GM12878 (cell line): ENCODE results near the gene FBXO8. TPM values are rescaled to one million over a fixed set of nuclear protein-coding genes. Genes with fewer than 3 reads are reported as not detected.

Experiments
- ATAC-seq: fragments of 200-7000 bp; cut with Tn5 transposase; 3 replicates; pipeline ENCODE4 v1.9.1; 2020; ENCODE audit warnings: mild to moderate bottlenecking, moderate library complexity
- BruUV-seq: library from RNA; stranded (reverse); fragments of 400-500 nt; replicated peaks from 2 replicates; lab custom pipeline; 2021; lab: Mats Ljungman, UMichigan
- CTCF ChIA-PET: fragments of 300-600 bp; sonication (Branson Sonifier 250); formaldehyde crosslinking; extraction: SDS; loops from one replicate; lab custom pipeline; 2021; ENCODE audit warnings: inconsistent platforms; lab: Yijun Ruan, JAX
- POLR2A ChIA-PET: fragments of 350-600 bp; formaldehyde crosslinking; extraction: SDS; loops from one replicate; lab custom pipeline; 2021; ENCODE audit warnings: inconsistent platforms; lab: Charles Lee
- RAD21 ChIA-PET: fragments of 300-600 bp; sonication (Branson Sonifier 250); formaldehyde crosslinking; loops from one replicate; lab custom pipeline; 2023; ENCODE audit warnings: antibody characterized with exemption; ENCODE audit not compliant: unreplicated experiment; lab: Charles Lee
- SMC1A ChIA-PET: fragments of 300-600 bp; sonication (Branson Sonifier 250); formaldehyde crosslinking; loops from one replicate; lab custom pipeline; 2023; ENCODE audit not compliant: unreplicated experiment, uncharacterized antibody; lab: Charles Lee
- DNase-seq: peaks from one replicate; pipeline ENCODE4 v3.0.0-alpha.2; 2011; ENCODE audit warnings: low read depth, low spot score
- FAIRE-seq: peaks from 3 replicates; lab custom pipeline; 2011; peaks lifted over from hg19 to GRCh38; lab: Jason Lieb, UNC
- H2AFZ ChIP-seq: 2 replicates; pipeline ENCODE4 v1.6.0; 2011; ENCODE audit warnings: low read depth, low read length, control low read depth; ENCODE audit not compliant: control insufficient read depth
- H3K27ac ChIP-seq: 2 replicates; pipeline ENCODE4 v1.5.1; 2011; ENCODE audit warnings: control low read depth; ENCODE audit not compliant: control insufficient read depth, insufficient read depth
- H3K27me3 ChIP-seq, 2 experiments: replicated peaks in 1 of 2; 2 replicates each; pipeline versions ENCODE4 v1.6.0 to v1.6.1; 2011; ENCODE audit warnings: low read length in 1 of 2; ENCODE audit not compliant: control insufficient read depth in 2 of 2, insufficient read depth in 2 of 2
- H3K36me3 ChIP-seq, 2 experiments: 2 replicates each; pipeline ENCODE4 v1.5.1; 2011; ENCODE audit warnings: low read length in 1 of 2; ENCODE audit not compliant: control insufficient read depth in 2 of 2, insufficient read depth in 2 of 2
- H3K4me1 ChIP-seq: 2 replicates; pipeline ENCODE4 v1.6.1; 2011; ENCODE audit warnings: mild to moderate bottlenecking, low read length, moderate library complexity, mixed read lengths; ENCODE audit not compliant: control insufficient read depth, insufficient read depth
- H3K4me2 ChIP-seq: 2 replicates; pipeline ENCODE4 v1.6.0; 2011; ENCODE audit warnings: control low read depth; ENCODE audit not compliant: control insufficient read depth, insufficient read depth
- H3K4me3 ChIP-seq: fragments of 200-600 bp; sonication (generic); 2 replicates; pipeline ENCODE4 v1.5.1; 2016
- H3K79me2 ChIP-seq: 2 replicates; pipeline ENCODE4 v1.6.0; 2011; ENCODE audit warnings: low read length; ENCODE audit not compliant: control insufficient read depth, insufficient read depth
- H3K9ac ChIP-seq: 2 replicates; pipeline ENCODE4 v1.8.0; 2011; ENCODE audit warnings: low read length, control low read depth, mixed read lengths; ENCODE audit not compliant: control insufficient read depth, insufficient read depth
- H3K9me3 ChIP-seq: replicated peaks from 3 replicates; pipeline ENCODE4 v1.5.1; 2011; ENCODE audit warnings: mild to moderate bottlenecking, low read length; ENCODE audit not compliant: control insufficient read depth, insufficient read depth
- H4K20me1 ChIP-seq: 2 replicates; pipeline ENCODE4 v1.6.0; 2011; ENCODE audit not compliant: control insufficient read depth, insufficient read depth
- E2F8 ChIP-seq: fragments of 450-650 bp; IDR thresholded peaks from 2 replicates; pipeline ENCODE4 v1.6.1; 2018; ENCODE audit warnings: mild to moderate bottlenecking, low read depth, moderate library complexity; ENCODE audit not compliant: partially characterized antibody
- NFIC ChIP-seq: IDR thresholded peaks from 2 replicates; pipeline ENCODE4 v1.6.1; 2012; ENCODE audit warnings: low read depth, mild to moderate bottlenecking, inconsistent platforms, low read length, moderate library complexity
- RFX5 ChIP-seq: IDR thresholded peaks from 2 replicates; pipeline ENCODE4 v1.6.1; 2011; ENCODE audit warnings: low read depth, low read length, improper control_type of control experiment
- SIX5 ChIP-seq: IDR thresholded peaks from 2 replicates; pipeline ENCODE4 v1.6.1; 2011; ENCODE audit warnings: mild to moderate bottlenecking, low read depth, low read length, moderate library complexity; ENCODE audit not compliant: severe bottlenecking
- SPI1 ChIP-seq: IDR thresholded peaks from 2 replicates; pipeline ENCODE4 v1.6.1; 2011; ENCODE audit warnings: low read depth, mild to moderate bottlenecking, low read length, moderate library complexity, borderline replicate concordance; ENCODE audit not compliant: insufficient read depth
- SUZ12 ChIP-seq: fragments of 200-600 bp; sonication (generic); IDR thresholded peaks from one replicate; pipeline ENCODE4 v1.6.1; 2018; ENCODE audit warnings: antibody characterized with exemption, mild to moderate bottlenecking; ENCODE audit not compliant: unreplicated experiment
- ZBTB40 ChIP-seq: fragments of 450-650 bp; IDR thresholded peaks from 2 replicates; pipeline ENCODE4 v1.6.1; 2016; ENCODE audit warnings: mild to moderate bottlenecking, moderate library complexity, borderline replicate concordance
- WGBS: methylation state at CpG from one replicate; pipeline ENCODE4 v1.1.6; 2016; ENCODE audit warnings: low lambda C conversion rate; ENCODE audit not compliant: insufficient replicate concordance, insufficient coverage; ENCODE audit errors: missing lambda C conversion rate; 5-methylcytosine and 5-hydroxymethylcytosine counted together
- in situ Hi-C: fragments of 300-500 bp; cut with MboI; formaldehyde crosslinking; loops from 9 replicates; pipeline ENCODE4 v1.14.3; 2018; ENCODE audit warnings: mixed read lengths
- intact Hi-C: fragments of 100-400 bp; cut with micrococcal nuclease; formaldehyde crosslinking; loops from one replicate; pipeline ENCODE4 v1.14.2; 2022; ENCODE audit not compliant: unreplicated experiment
- polyA plus RNA-seq, 11 experiments: library from polyadenylated mRNA; depleted of rRNA in 4 of 11; unstranded in 6 of 11; stranded (reverse) in 5 of 11; fragments of >200 nt; fragmentation: Nextera tagmentation in 4 of 11; fragmentation: Illumina TruSeq in 1 of 11; extraction: Ambion mirVana in 4 of 11; extraction: Trizol in 1 of 11; gene quantifications; 1 replicate in 1 of 11; 2 replicates in 10 of 11; pipeline versions ENCODE4 v1.2.1 to v1.2.3, GENCODE V29; 2011 to 2016; ENCODE audit warnings: inconsistent platforms in 2 of 11, missing spikeins in 2 of 11, low read depth in 1 of 11
- total RNA-seq, 4 experiments: library from RNA; depleted of rRNA in 3 of 4; stranded (reverse); fragments of >200 nt in 3 of 4; fragmentation: Illumina TruSeq in 1 of 4; extraction: Trizol in 1 of 4; gene quantifications; 2 replicates each; pipeline versions ENCODE4 v1.2.1 to v1.2.3, GENCODE V29; 2013 to 2021

Gene FBXO8
- total and polyA plus RNA-seq, 10 of the 15 experiments (the other 5 are each of a cell fraction or from before 2014, with no cell fraction given) = 11.3 to 38.1 (median 16.8) TPM

- Histone ChIP-seq H3K4me3 (no peak overlapping the region), H4K20me1 (no peaks in the 10 kb centered on the region), H3K27ac (no peak overlapping the region), H3K36me3 (peaks cover 0 to 3% of the 10 kb centered on the region in 2 experiments; a peak in 1 of 4 replicates), H2AFZ (no peak overlapping the region), H3K4me1 (no peaks in the 10 kb centered on the region), H3K9ac (no peak overlapping the region), H3K79me2 (no peaks in the 10 kb centered on the region), H3K4me2 (no peak overlapping the region), H3K27me3 (no peaks in the 10 kb centered on the region), H3K9me3 (no peaks in the 10 kb centered on the region)
- POLR2A ChIA-PET = interaction anchor here (1.3 kb wide), 1 partner anchor 26 kb away, joined by 3 read pairs; no protein-coding TSS in a partner anchor
- WGBS = 100% methylated on average over 1 of the region's 1 CpG
- intact Hi-C loops = no loop called here
- no peak for ATAC-seq
- in situ Hi-C loops = no loop called here
- no TSS peak for BruUV-seq
- no peak for DNase-seq
- TF ChIP-seq NFIC (no peak), SUZ12 (no peak)
- CTCF ChIA-PET = interaction anchor here (0.7 to 1.6 kb wide), 2 partner anchors 9 to 16 kb away, joined by 4 read pairs; no protein-coding TSS in a partner anchor
- RAD21 ChIA-PET = interaction anchor here (1.1 kb wide), 1 partner anchor 10 kb away, joined by 3 read pairs; no protein-coding TSS in a partner anchor
- FAIRE-seq = peak; percentile 18
- SMC1A ChIA-PET = interaction anchor here (0.6 to 1.4 kb wide), 3 partner anchors 10 to 34 kb away, joined by 3 to 4 read pairs (median 4); no protein-coding TSS in a partner anchor
These were observed 27.2 kb downstream of the FBXO8 start for GRCh38 chr4:174256277-174256713.

GRCh38 chr4:174255786-174256185 lies 27.7 kb downstream of the FBXO8 start:
- CTCF ChIA-PET = interaction anchor here (1.1 kb wide), 1 partner anchor 15 kb away, joined by 3 read pairs; no protein-coding TSS in a partner anchor
- no peak for ATAC-seq
- TF ChIP-seq E2F8 = no peak
- no peak for TF ChIP-seq RFX5
- TF ChIP-seq SIX5 = no peak
- no peak for TF ChIP-seq SPI1
- TF ChIP-seq ZBTB40 = no peak

More at GRCh38 chr4:174255786-174256185, 27.7 kb downstream of the FBXO8 start:
- intact Hi-C loops (no loop called here), in situ Hi-C loops (no loop called here)
- H3K27me3 ChIP-seq = no peaks in the 10 kb centered on the region
- H3K9ac ChIP-seq = no peak overlapping the region
- H3K4me1 ChIP-seq = no peaks in the 10 kb centered on the region
- no peak overlapping the region for H3K4me3 ChIP-seq
- no peak overlapping the region for H2AFZ ChIP-seq
- DNase-seq = no peak
- ChIA-PET RAD21 (no interaction called here), POLR2A (no interaction called here), SMC1A (no interaction called here)
- no peaks in the 10 kb centered on the region for H3K9me3 ChIP-seq
- no TSS peak for BruUV-seq
- H4K20me1 ChIP-seq = no peaks in the 10 kb centered on the region
- H3K79me2 ChIP-seq = no peaks in the 10 kb centered on the region
- H3K36me3 ChIP-seq = peaks cover 0 to 3% of the 10 kb centered on the region in 2 experiments; a peak in 1 of 4 replicates
- H3K4me2 ChIP-seq = no peak overlapping the region
- FAIRE-seq = no peak
- no peak overlapping the region for H3K27ac ChIP-seq
- WGBS = 94% methylated on average over 5 of the region's 5 CpGs
